PFSK-1 (cell line): ENCODE measurements around the gene CAPN14.

ENCODE experiments used
- FOXP2 ChIP-seq: optimal IDR thresholded peaks from 2 replicates; pipeline ENCODE3; 2011; ENCODE audit warnings: borderline replicate concordance, control low read depth, inconsistent platforms; ENCODE audit not compliant: insufficient read depth; ENCODE audit errors: extremely low read length, extremely low read depth
- POLR2AphosphoS5 ChIP-seq: IDR thresholded peaks from 2 replicates; pipeline ENCODE4 v1.6.1; 2012; ENCODE audit warnings: low read depth, mild to moderate bottlenecking, control low read depth, low read length, moderate library complexity
- SIN3A ChIP-seq: IDR thresholded peaks from 2 replicates; pipeline ENCODE4 v1.6.1; 2012; ENCODE audit warnings: mild to moderate bottlenecking, low read length, moderate library complexity, borderline replicate concordance; ENCODE audit not compliant: insufficient read depth
- TAF1 ChIP-seq: IDR thresholded peaks from 2 replicates; pipeline ENCODE4 v1.6.1; 2012; ENCODE audit warnings: low read length, control low read depth, borderline replicate concordance; ENCODE audit not compliant: insufficient read depth
- TF ChIP-seq, protein P1 (sequence below), 2 experiments: IDR thresholded peaks; 2 replicates each; pipeline versions ENCODE4 v1.6.1 to v1.8.0; 2011 to 2012; ENCODE audit warnings: low read depth in 2 of 2, low read length in 2 of 2, control low read depth in 1 of 2, inconsistent platforms in 1 of 2, mild to moderate bottlenecking in 1 of 2, moderate library complexity in 1 of 2; ENCODE audit not compliant: insufficient read depth in 1 of 2

Gene CAPN14

DNA sequence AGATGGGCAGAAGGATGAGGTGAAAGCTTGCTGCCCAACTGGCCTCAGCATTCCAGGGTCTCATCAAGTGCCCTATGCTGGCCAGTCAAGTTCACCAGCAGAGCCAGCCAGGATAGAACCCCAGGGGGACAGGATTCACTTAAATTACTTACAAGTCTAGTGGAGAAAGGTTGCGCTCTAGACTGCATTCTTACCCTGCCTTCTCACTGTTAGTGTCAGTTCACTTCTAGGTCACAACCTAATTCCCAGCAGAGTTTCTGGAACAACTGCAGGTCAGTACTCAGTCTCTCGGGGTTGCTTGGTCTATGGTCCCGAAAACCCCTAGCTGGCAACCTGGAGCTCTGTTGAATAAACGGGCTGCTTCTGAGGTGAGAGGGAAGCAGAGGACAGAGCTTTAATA is 46.2 kb downstream of the CAPN14 start:
- TF ChIP-seq FOXP2: no peak
- no peak for TF ChIP-seq POLR2AphosphoS5
- TF ChIP-seq TAF1: no peak
- TF ChIP-seq, protein P1, sequence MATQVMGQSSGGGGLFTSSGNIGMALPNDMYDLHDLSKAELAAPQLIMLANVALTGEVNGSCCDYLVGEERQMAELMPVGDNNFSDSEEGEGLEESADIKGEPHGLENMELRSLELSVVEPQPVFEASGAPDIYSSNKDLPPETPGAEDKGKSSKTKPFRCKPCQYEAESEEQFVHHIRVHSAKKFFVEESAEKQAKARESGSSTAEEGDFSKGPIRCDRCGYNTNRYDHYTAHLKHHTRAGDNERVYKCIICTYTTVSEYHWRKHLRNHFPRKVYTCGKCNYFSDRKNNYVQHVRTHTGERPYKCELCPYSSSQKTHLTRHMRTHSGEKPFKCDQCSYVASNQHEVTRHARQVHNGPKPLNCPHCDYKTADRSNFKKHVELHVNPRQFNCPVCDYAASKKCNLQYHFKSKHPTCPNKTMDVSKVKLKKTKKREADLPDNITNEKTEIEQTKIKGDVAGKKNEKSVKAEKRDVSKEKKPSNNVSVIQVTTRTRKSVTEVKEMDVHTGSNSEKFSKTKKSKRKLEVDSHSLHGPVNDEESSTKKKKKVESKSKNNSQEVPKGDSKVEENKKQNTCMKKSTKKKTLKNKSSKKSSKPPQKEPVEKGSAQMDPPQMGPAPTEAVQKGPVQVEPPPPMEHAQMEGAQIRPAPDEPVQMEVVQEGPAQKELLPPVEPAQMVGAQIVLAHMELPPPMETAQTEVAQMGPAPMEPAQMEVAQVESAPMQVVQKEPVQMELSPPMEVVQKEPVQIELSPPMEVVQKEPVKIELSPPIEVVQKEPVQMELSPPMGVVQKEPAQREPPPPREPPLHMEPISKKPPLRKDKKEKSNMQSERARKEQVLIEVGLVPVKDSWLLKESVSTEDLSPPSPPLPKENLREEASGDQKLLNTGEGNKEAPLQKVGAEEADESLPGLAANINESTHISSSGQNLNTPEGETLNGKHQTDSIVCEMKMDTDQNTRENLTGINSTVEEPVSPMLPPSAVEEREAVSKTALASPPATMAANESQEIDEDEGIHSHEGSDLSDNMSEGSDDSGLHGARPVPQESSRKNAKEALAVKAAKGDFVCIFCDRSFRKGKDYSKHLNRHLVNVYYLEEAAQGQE (IDR thresholded peaks at IDR 0.05; ENCODE audit: insufficient read depth in 1 of 2, low read depth in 2 of 2, low read length in 2 of 2): no peak
- no peak for TF ChIP-seq SIN3A

DNA sequence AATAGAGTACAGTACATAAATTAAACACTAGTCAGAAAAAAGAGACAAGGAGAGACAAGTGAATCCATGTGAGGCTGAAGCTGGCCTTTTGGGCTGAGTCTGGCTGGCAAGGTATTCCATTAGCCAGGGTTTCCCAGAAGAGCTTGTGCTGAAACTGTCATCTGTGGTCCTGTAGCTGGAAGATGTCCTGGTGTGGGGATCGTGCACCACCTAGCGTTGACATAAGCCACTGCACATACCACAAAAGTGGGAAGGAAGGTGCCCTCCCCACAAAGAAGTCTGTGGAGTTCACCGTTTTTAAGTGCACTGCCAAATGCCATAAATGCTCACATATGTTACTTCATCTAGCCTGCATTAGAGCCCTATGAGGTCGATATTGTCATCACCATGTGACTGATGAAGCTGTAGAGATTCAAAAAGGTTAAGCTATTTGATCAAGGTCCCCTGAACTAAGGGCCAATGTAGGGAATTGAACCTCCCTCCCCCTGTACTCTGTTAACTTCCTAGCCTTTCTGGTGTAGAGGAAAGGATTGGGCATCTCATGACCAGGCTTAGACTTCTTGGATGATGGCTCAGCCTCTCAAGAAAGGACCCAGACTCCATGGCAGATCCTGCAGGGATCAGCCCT is 47.1 kb downstream of the CAPN14 start:
- no peak for TF ChIP-seq SIN3A
- no peak for TF ChIP-seq FOXP2
- TF ChIP-seq TAF1: no peak
- TF ChIP-seq, protein P1 (IDR thresholded peaks at IDR 0.05; ENCODE audit: insufficient read depth in 1 of 2, low read depth in 2 of 2, low read length in 2 of 2): no peak
- no peak for TF ChIP-seq POLR2AphosphoS5

DNA sequence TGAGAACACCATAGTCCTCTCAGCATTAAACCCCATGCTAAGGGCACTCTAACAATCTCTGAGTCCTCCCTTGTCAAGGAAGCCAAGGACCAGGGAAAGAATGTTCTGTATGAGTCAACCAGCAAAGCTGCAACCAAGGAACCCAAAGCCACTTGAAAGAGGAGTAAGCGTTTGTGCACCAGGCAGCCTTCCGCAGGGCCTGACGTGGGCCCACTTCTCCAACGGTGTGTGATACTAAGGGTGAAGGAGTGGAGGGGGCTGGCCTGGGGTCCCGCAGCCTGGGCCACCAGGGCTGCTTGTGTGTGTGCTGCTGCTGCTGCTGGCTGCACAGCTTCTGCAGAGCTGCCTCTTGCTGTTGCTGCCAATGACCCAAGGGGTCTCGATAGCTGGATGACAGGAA is 49.0 kb downstream of the CAPN14 start:
- TF ChIP-seq SIN3A: no peak
- TF ChIP-seq, protein P1 (IDR thresholded peaks at IDR 0.05; ENCODE audit: insufficient read depth in 1 of 2, low read depth in 2 of 2, low read length in 2 of 2): no peak
- TF ChIP-seq POLR2AphosphoS5: no peak
- no peak for TF ChIP-seq TAF1
- no peak for TF ChIP-seq FOXP2

DNA sequence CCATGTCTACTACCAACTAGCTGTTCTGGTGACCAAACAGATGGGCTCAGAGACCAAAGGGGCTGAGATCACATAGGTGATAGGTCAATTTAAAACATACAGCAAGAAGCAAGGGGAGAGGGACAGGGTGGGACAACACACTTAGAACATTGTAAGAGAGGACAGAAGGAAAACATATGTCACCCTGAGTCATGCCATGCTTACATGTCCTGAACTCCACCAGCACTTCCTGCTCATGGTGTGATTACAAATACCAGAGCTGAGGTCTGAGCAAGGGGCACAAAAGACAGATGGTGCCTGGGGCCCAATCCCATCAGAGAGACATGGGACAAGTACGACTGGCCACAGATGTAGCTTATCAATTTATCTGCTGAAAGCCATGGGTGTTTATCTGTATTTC is 50.4 kb downstream of the CAPN14 start:
- TF ChIP-seq SIN3A (no peak), TAF1 (no peak), POLR2AphosphoS5 (no peak), FOXP2 (no peak)
- TF ChIP-seq, protein P1 (IDR thresholded peaks at IDR 0.05; ENCODE audit: insufficient read depth in 1 of 2, low read depth in 2 of 2, low read length in 2 of 2): no peak

DNA sequence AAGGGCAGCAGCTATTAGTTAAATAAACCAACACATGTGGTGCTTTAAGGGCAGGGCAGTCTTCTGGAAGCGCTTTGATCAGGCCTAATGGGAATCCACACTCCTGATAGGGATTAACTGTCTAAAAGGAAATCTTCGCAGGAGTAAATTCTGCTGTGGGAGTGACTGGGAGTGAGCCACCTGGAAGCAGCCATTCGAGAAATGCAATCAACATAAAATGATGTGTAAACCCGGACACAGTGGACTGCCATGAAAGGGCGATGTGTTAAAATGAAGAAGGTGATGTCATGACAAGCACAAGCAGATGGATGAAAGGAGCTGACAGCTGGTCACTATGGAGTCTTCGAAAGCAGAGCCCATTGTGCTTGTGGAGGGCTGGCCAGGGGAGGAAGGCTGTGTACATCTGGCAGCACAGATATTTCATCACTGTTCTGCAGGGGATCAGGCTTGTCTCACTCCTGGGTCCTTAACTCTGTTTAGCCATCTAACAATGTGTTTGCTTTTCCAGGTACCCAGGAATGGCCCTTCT is 54.2 kb downstream of the CAPN14 start:
- no peak for TF ChIP-seq FOXP2
- TF ChIP-seq TAF1: no peak
- no peak for TF ChIP-seq POLR2AphosphoS5
- TF ChIP-seq, protein P1 (IDR thresholded peaks at IDR 0.05; ENCODE audit: insufficient read depth in 1 of 2, low read depth in 2 of 2, low read length in 2 of 2): no peak
- TF ChIP-seq SIN3A: no peak
